IMR-90 (cell line): ENCODE results near the gene HMGB3.

Experiments used
- BHLHE40 ChIP-seq: fragments of 150-350 bp; IDR thresholded peaks from 2 replicates; pipeline ENCODE4 v1.6.1; 2016; ENCODE audit warnings: mild to moderate bottlenecking, low read depth, low read length
- CEBPB ChIP-seq: IDR thresholded peaks from 2 replicates; pipeline ENCODE4 v1.6.1; 2012; ENCODE audit warnings: low read depth, low read length, improper control_type of control experiment
- CHD1 ChIP-seq: IDR thresholded peaks from 2 replicates; pipeline ENCODE4 v1.6.1; 2012; ENCODE audit warnings: low read depth, low read length, improper control_type of control experiment
- CTCF ChIP-seq: conservative IDR thresholded peaks from 2 replicates; pipeline ENCODE4 v1.5.1; 2012; ENCODE audit warnings: mild to moderate bottlenecking, low read depth, low read length, improper control_type of control experiment
- ELK1 ChIP-seq: fragments of 150-350 bp; IDR thresholded peaks from 2 replicates; pipeline ENCODE4 v1.6.1; 2016; ENCODE audit warnings: low read depth, mild to moderate bottlenecking, low read length, moderate library complexity, borderline replicate concordance
- FOS ChIP-seq: fragments of 150-350 bp; IDR thresholded peaks from 2 replicates; pipeline ENCODE4 v1.6.1; 2016; ENCODE audit warnings: low read depth, low read length
- MAZ ChIP-seq: IDR thresholded peaks from 2 replicates; pipeline ENCODE4 v1.6.1; 2012; ENCODE audit warnings: low read depth, mild to moderate bottlenecking, low read length, improper control_type of control experiment, moderate library complexity, borderline replicate concordance
- MXI1 ChIP-seq: IDR thresholded peaks from 2 replicates; pipeline ENCODE4 v1.6.1; 2012; ENCODE audit warnings: low read depth, mild to moderate bottlenecking, low read length, moderate library complexity, borderline replicate concordance
- NFE2L2 ChIP-seq: fragments of 150-350 bp; IDR thresholded peaks from 2 replicates; pipeline ENCODE4 v1.6.1; 2016; ENCODE audit warnings: low read depth, mild to moderate bottlenecking, low read length
- POLR2A ChIP-seq: IDR thresholded peaks from 2 replicates; pipeline ENCODE4 v1.6.1; 2012; ENCODE audit warnings: mild to moderate bottlenecking, low read depth, low read length
- RAD21 ChIP-seq: IDR thresholded peaks from 2 replicates; pipeline ENCODE4 v1.6.1; 2012; ENCODE audit warnings: low read length, improper control_type of control experiment
- RCOR1 ChIP-seq: IDR thresholded peaks from 2 replicates; pipeline ENCODE4 v1.6.1; 2012; ENCODE audit warnings: mild to moderate bottlenecking, low read length, improper control_type of control experiment; ENCODE audit not compliant: insufficient replicate concordance
- SMC3 ChIP-seq: fragments of 150-350 bp; IDR thresholded peaks from 2 replicates; pipeline ENCODE4 v1.6.1; 2016; ENCODE audit warnings: low read depth, mild to moderate bottlenecking, antibody characterized with exemption, low read length, moderate library complexity
- USF2 ChIP-seq: fragments of 150-350 bp; IDR thresholded peaks from 2 replicates; pipeline ENCODE4 v1.6.1; 2017; ENCODE audit warnings: mild to moderate bottlenecking, antibody characterized with exemption, low read length, low read depth

- TF ChIP-seq CTCF (no peak), CHD1 (no peak), ELK1 (no peak), SMC3 (no peak), MAZ (no peak), CEBPB (no peak), POLR2A (no peak), RCOR1 (no peak), FOS (no peak), RAD21 (no peak), USF2 (no peak), MXI1 (no peak), BHLHE40 (no peak), NFE2L2 (no peak)
Measured at GRCh38 chrX:150980711-150981110, 2.4 kb upstream of the HMGB3 start.
